ENCODE measurements around the gene HAS3. TPM values are rescaled to one million over a fixed set of nuclear protein-coding genes. Genes with fewer than 3 reads are reported as not detected.

The HAS3 gene
- total and polyA plus RNA-seq, 2 donors (not counting 3 experiments of a cell fraction or from before 2014, with no cell fraction given) = 1.5 to 1.8 TPM

GRCh38 chr16:69095193-69095592 is 10.3 kb upstream of the HAS3 start:
- H3K4me2 ChIP-seq (ENCODE audit: insufficient read depth, low read length) = no peak overlapping the region
- no peaks in the 10 kb centered on the region for H3K9me1 ChIP-seq (replicated peaks; ENCODE audit: control insufficient read depth, extremely low read depth, insufficient read depth, low read length)
- H4K20me1 ChIP-seq (replicated peaks; ENCODE audit: control insufficient read depth, extremely low read depth, insufficient read depth, low read length) = no peaks in the 10 kb centered on the region
- intact Hi-C loops (cut with micrococcal nuclease) (no loop called here), dilution Hi-C loops (cut with MboI; ENCODE audit: extremely low pct_ligation_motif_present, low sequenced_read_pairs) (no loop called here)
- no peak for FAIRE-seq
- H3K27me3 ChIP-seq (ENCODE audit: control insufficient read depth in 2 of 2, insufficient read depth in 2 of 2, low read length in 2 of 2) = no peaks in the 10 kb centered on the region
- H3K9ac ChIP-seq (replicated peaks; ENCODE audit: extremely low read depth, insufficient read depth, low read length) = no peak overlapping the region
- ChIA-PET CTCF (interaction anchor here (1.2 to 4.4 kb wide), 2 partner anchors 18 to 203 kb away, joined by 3 to 14 read pairs; no protein-coding TSS in a partner anchor), POLR2A (no interaction called here)
- TF ChIP-seq GATA2 (IDR thresholded peaks at IDR 0.05; ENCODE audit: insufficient read depth, insufficient read length, low read depth, low read length) = no peak
- no peak for TF ChIP-seq POLR2AphosphoS5 (IDR thresholded peaks at IDR 0.05; ENCODE audit: insufficient read depth, low read depth, low read length)
- TF ChIP-seq MYC (IDR thresholded peaks at IDR 0.05; ENCODE audit: low read depth, low read length) = no peak
- no peak for TF ChIP-seq FOS (IDR thresholded peaks at IDR 0.05; ENCODE audit: borderline replicate concordance, insufficient read depth, low read length)
- TF ChIP-seq CTCF (IDR thresholded peaks at IDR 0.05; ENCODE audit: extremely low read depth in 1 of 2, insufficient read depth in 1 of 2, low read depth in 1 of 2, low read length in 2 of 2) = no peak
- no peak for TF ChIP-seq MAX (IDR thresholded peaks at IDR 0.05; ENCODE audit: insufficient read depth, insufficient read length)
- TF ChIP-seq EZH2 (IDR thresholded peaks at IDR 0.05; ENCODE audit: borderline replicate concordance, low read depth, low read length, severe bottlenecking) = no peak
- no peak for TF ChIP-seq POLR2A (IDR thresholded peaks at IDR 0.05; ENCODE audit: low read depth, low read length)
- no peak for TF ChIP-seq JUN (IDR thresholded peaks at IDR 0.05; ENCODE audit: borderline replicate concordance, insufficient read depth, insufficient read length, low read depth)
- BruUV-seq (replicated peaks) = no TSS peak
- DNase-seq (ENCODE audit: low read depth, low spot score) = no peak
- H2AFZ ChIP-seq (ENCODE audit: low read depth, low read length) = no peak overlapping the region
- no peaks in the 10 kb centered on the region for H3K9me3 ChIP-seq (replicated peaks; ENCODE audit: control insufficient read depth, insufficient read depth, low read length)
- H3K4me1 ChIP-seq (ENCODE audit: control insufficient read depth, extremely low read depth, insufficient read depth, low read length) = no peaks in the 10 kb centered on the region
- no peaks in the 10 kb centered on the region for H3K79me2 ChIP-seq (ENCODE audit: control insufficient read depth, insufficient read depth, low read length)
- no peaks in the 10 kb centered on the region for H3K36me3 ChIP-seq (ENCODE audit: control insufficient read depth in 2 of 2, extremely low read depth in 1 of 2, insufficient read depth in 2 of 2, low read length in 2 of 2)
- no peak overlapping the region for H3K4me3 ChIP-seq (replicated peaks in 1 of 3; ENCODE audit: insufficient read depth in 1 of 3, low read depth in 1 of 3, low read length in 3 of 3)
- H3K27ac ChIP-seq (ENCODE audit: insufficient read depth, low read depth, low read length) = no peak overlapping the region
